ENCODE data around the gene CAPN13.

DNA sequence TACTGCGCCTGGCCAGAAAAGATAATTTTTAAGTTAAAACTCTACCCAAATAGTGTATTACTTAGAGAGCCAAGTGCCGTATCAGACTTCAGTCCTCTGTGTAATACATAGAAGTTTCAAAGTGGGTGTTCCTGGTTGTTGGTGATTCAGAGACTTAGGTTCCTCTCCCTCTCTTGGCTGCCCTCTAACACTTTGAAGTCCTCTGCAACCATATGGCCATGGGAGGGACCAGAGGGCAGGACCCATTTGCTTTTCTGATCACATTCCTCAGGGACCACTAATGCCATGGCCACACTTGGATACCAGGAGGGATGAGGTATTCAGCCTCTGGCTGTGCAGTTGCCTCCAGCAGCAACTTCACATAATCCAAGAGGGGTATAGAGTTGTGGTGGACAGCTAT lies 131.5 kb downstream of the CAPN13 start:
- TF ChIP-seq EP300 (IDR thresholded peaks at IDR 0.05; ENCODE audit: borderline replicate concordance in 1 of 2, control insufficient read depth in 1 of 2, low read depth in 2 of 2, low read length in 2 of 2) (no peak), ZNF217 (IDR thresholded peaks at IDR 0.05) (no peak), JUNB (IDR thresholded peaks at IDR 0.05) (no peak), POLR2A (IDR thresholded peaks at IDR 0.05; ENCODE audit: low read depth, low read length) (no peak), CBX3 (IDR thresholded peaks at IDR 0.05; ENCODE audit: borderline replicate concordance, low read depth) (no peak)
- TF ChIP-seq, protein P1, sequence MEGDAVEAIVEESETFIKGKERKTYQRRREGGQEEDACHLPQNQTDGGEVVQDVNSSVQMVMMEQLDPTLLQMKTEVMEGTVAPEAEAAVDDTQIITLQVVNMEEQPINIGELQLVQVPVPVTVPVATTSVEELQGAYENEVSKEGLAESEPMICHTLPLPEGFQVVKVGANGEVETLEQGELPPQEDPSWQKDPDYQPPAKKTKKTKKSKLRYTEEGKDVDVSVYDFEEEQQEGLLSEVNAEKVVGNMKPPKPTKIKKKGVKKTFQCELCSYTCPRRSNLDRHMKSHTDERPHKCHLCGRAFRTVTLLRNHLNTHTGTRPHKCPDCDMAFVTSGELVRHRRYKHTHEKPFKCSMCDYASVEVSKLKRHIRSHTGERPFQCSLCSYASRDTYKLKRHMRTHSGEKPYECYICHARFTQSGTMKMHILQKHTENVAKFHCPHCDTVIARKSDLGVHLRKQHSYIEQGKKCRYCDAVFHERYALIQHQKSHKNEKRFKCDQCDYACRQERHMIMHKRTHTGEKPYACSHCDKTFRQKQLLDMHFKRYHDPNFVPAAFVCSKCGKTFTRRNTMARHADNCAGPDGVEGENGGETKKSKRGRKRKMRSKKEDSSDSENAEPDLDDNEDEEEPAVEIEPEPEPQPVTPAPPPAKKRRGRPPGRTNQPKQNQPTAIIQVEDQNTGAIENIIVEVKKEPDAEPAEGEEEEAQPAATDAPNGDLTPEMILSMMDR (IDR thresholded peaks at IDR 0.05 in 2 of 3, conservative IDR thresholded peaks at IDR 0.05 in 1 of 3; ENCODE audit: control insufficient read depth in 2 of 3, extremely low read depth in 1 of 3, insufficient read depth in 1 of 3, low read depth in 3 of 3, low read length in 3 of 3): no peak

All from GM12878 (cell line).